Raji (cell line): ENCODE data around the gene SACM1L.

Experiments
- POLR2A ChIP-seq: IDR thresholded peaks from 2 replicates; pipeline ENCODE4 v1.6.1; 2011; ENCODE audit warnings: low read depth, low read length, control low read depth; ENCODE audit not compliant: insufficient read depth

The SACM1L gene

GRCh38 chr3:45777746-45778386 is 88.7 kb downstream of the SACM1L start:
- no peak for TF ChIP-seq POLR2A

GRCh38 chr3:45778761-45779201 is 89.6 kb downstream of the SACM1L start:
- no peak for TF ChIP-seq POLR2A

GRCh38 chr3:45779746-45780735 is 90.8 kb downstream of the SACM1L start:
- TF ChIP-seq POLR2A = no peak

GRCh38 chr3:45781271-45781670 is 92.1 kb downstream of the SACM1L start:
- TF ChIP-seq POLR2A = no peak

GRCh38 chr3:45781841-45782240 is 92.6 kb downstream of the SACM1L start:
- no peak for TF ChIP-seq POLR2A

- no peak for TF ChIP-seq POLR2A
Observed at GRCh38 chr3:45782381-45782780, 93.2 kb downstream of the SACM1L start.

- no peak for TF ChIP-seq POLR2A
Observed at GRCh38 chr3:45783667-45784066, 94.5 kb downstream of the SACM1L start.

GRCh38 chr3:45785605-45786150 is 96.5 kb downstream of the SACM1L start:
- no peak for TF ChIP-seq POLR2A

GRCh38 chr3:45786801-45787495 is 97.8 kb downstream of the SACM1L start:
- TF ChIP-seq POLR2A = no peak

- no peak for TF ChIP-seq POLR2A
Observed at GRCh38 chr3:45787551-45787950, 98.4 kb downstream of the SACM1L start.

- TF ChIP-seq POLR2A = no peak
Observed at GRCh38 chr3:45789235-45789812, 100.1 kb downstream of the SACM1L start.

GRCh38 chr3:45790596-45790995 is 101.4 kb downstream of the SACM1L start:
- no peak for TF ChIP-seq POLR2A

GRCh38 chr3:45792036-45792435 is 102.8 kb downstream of the SACM1L start:
- TF ChIP-seq POLR2A = no peak

GRCh38 chr3:45792516-45793172 is 103.4 kb downstream of the SACM1L start:
- no peak for TF ChIP-seq POLR2A

- no peak for TF ChIP-seq POLR2A
Observed at GRCh38 chr3:45793482-45794176, 104.4 kb downstream of the SACM1L start.
